C4-2B (cell line): ENCODE measurements around the gene SETDB2.

Source experiments
- CTCF ChIP-seq: fragments of 450-650 bp; conservative IDR thresholded peaks from 2 replicates; pipeline ENCODE4 v1.5.1; 2017; ENCODE audit warnings: mild to moderate bottlenecking
- ZFX ChIP-seq: fragments of 450-650 bp; IDR thresholded peaks from 2 replicates; pipeline ENCODE4 v1.6.1; 2017

GRCh38 chr13:49516467-49516866 is 72.4 kb downstream of the SETDB2 start:
- TF ChIP-seq CTCF (no peak), ZFX (no peak)
